22Rv1 (cell line): ENCODE measurements around the gene CKLF.
A peak's percentile ranks its signal among the peaks of the same experiment; 100 is the strongest.

Experiments
- H3K27ac ChIP-seq: fragments of 450-650 bp; 2 replicates; pipeline ENCODE4 v1.5.1; 2017
- CTCF ChIP-seq: fragments of 450-650 bp; IDR thresholded peaks from 2 replicates; pipeline ENCODE4 v1.5.1; 2017; ENCODE audit warnings: mild to moderate bottlenecking
- ZFX ChIP-seq: fragments of 450-650 bp; IDR thresholded peaks from 2 replicates; pipeline ENCODE4 v1.6.1; 2017; ENCODE audit warnings: antibody characterized with exemption, borderline replicate concordance

The CKLF gene

GRCh38 chr16:66515596-66516508 is 36.5 kb upstream of the CKLF start:
- peak overlapping the region; percentile 97 for H3K27ac ChIP-seq
- no peak for TF ChIP-seq ZFX
- TF ChIP-seq CTCF, result peak; percentile 27

DNA sequence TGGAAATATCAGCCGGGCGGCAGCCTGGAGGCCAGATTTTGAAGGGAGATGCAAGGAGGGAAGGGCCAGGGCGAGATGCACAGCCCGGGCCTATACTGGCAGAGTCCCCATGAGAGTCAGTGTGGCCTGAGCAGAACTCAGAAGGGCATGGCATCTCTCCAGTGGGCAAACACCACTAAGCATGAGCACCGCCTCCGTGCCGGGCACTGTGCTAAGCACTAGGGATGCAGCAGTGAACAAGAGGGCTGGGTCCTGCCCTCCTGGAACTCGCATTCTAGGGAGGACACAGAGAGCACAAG is 35.9 kb upstream of the CKLF start:
- H3K27ac ChIP-seq, result peak overlapping the region; percentile 97
- TF ChIP-seq CTCF (no peak), ZFX (no peak)

GRCh38 chr16:66516808-66517585 is 35.4 kb upstream of the CKLF start:
- TF ChIP-seq CTCF (no peak), ZFX (no peak)
- H3K27ac ChIP-seq, result peak overlapping the region; percentile 97

- TF ChIP-seq CTCF (no peak), ZFX (no peak)
- peak overlapping the region; percentile 97 for H3K27ac ChIP-seq
Observed at GRCh38 chr16:66517586-66518263, 34.7 kb upstream of the CKLF start.

GRCh38 chr16:66519482-66520373 is 32.6 kb upstream of the CKLF start:
- H3K27ac ChIP-seq, result no peak overlapping the region
- no peak for TF ChIP-seq ZFX
- TF ChIP-seq CTCF, result no peak

- TF ChIP-seq CTCF, result no peak
- TF ChIP-seq ZFX, result no peak
- H3K27ac ChIP-seq, result no peak overlapping the region
Observed at GRCh38 chr16:66520406-66521170, 31.8 kb upstream of the CKLF start.
